ENCODE results near the gene PBOV1.

Gene PBOV1

GRCh38 chr6:138211048-138211581, 7.2 kb downstream of the PBOV1 start:
- H3K27me3 ChIP-seq (replicated peaks; ENCODE audit: insufficient read depth, low read length) = no peaks in the 10 kb centered on the region
- H3K4me2 ChIP-seq (ENCODE audit: low read depth, low read length) = no peak overlapping the region
- no peak for DNase-seq
- H3F3A ChIP-seq (ENCODE audit: insufficient read depth, low read length) = no peaks in the 10 kb centered on the region
- H3K4me3 ChIP-seq (ENCODE audit: low read length) = no peak overlapping the region
- no peaks in the 10 kb centered on the region for H4K20me1 ChIP-seq (ENCODE audit: insufficient read depth, low read length)
- H3K27ac ChIP-seq (ENCODE audit: low read length) = no peak overlapping the region
- no peaks in the 10 kb centered on the region for H3K9me2 ChIP-seq (replicated peaks; ENCODE audit: insufficient read depth, low read length)
- peaks cover 5% of the 10 kb centered on the region for H3K4me1 ChIP-seq (ENCODE audit: low read length)
- no peak overlapping the region for H2AFZ ChIP-seq (ENCODE audit: low read length)
- TF ChIP-seq CTCF (IDR thresholded peaks at IDR 0.05; ENCODE audit: low read length) = peak; percentile 17; the same call in 1 of the 2 replicates
- TF ChIP-seq EZH2phosphoT487 (IDR thresholded peaks at IDR 0.05; ENCODE audit: low read length) = no peak
- H3K36me3 ChIP-seq (replicated peaks; ENCODE audit: insufficient read depth, low read length) = no peaks in the 10 kb centered on the region
- H3K79me2 ChIP-seq (ENCODE audit: low read length) = no peaks in the 10 kb centered on the region
- H3K9me3 ChIP-seq (replicated peaks; ENCODE audit: insufficient read depth, low read length) = no peaks in the 10 kb centered on the region
- no peak overlapping the region for H3K9ac ChIP-seq (ENCODE audit: low read length)

- no peak for DNase-seq
- H4K20me1 ChIP-seq (ENCODE audit: insufficient read depth, low read length) = no peaks in the 10 kb centered on the region
- H3K4me3 ChIP-seq (ENCODE audit: low read length) = no peak overlapping the region
- no peak overlapping the region for H3K4me2 ChIP-seq (ENCODE audit: low read depth, low read length)
- no peaks in the 10 kb centered on the region for H3K36me3 ChIP-seq (replicated peaks; ENCODE audit: insufficient read depth, low read length)
- no peaks in the 10 kb centered on the region for H3K79me2 ChIP-seq (ENCODE audit: low read length)
- no peaks in the 10 kb centered on the region for H3K27me3 ChIP-seq (replicated peaks; ENCODE audit: insufficient read depth, low read length)
- H3K9ac ChIP-seq (ENCODE audit: low read length) = no peak overlapping the region
- no peak overlapping the region for H3K27ac ChIP-seq (ENCODE audit: low read length)
- TF ChIP-seq CTCF (IDR thresholded peaks at IDR 0.05; ENCODE audit: low read length) (no peak), EZH2phosphoT487 (IDR thresholded peaks at IDR 0.05; ENCODE audit: low read length) (no peak), EZH2 (optimal IDR thresholded peaks at IDR 0.05; ENCODE audit: low read depth, low read length) (no peak)
- no peak overlapping the region for H2AFZ ChIP-seq (ENCODE audit: low read length)
- H3K9me3 ChIP-seq (replicated peaks; ENCODE audit: insufficient read depth, low read length) = no peaks in the 10 kb centered on the region
- no peaks in the 10 kb centered on the region for H3F3A ChIP-seq (ENCODE audit: insufficient read depth, low read length)
- H3K9me2 ChIP-seq (replicated peaks; ENCODE audit: insufficient read depth, low read length) = no peaks in the 10 kb centered on the region
- H3K4me1 ChIP-seq (ENCODE audit: low read length) = peaks cover 5% of the 10 kb centered on the region
Observed at GRCh38 chr6:138206862-138207261, 11.4 kb downstream of the PBOV1 start.

GRCh38 chr6:138205437-138206094, 12.7 kb downstream of the PBOV1 start:
- Histone ChIP-seq H3K4me3 (ENCODE audit: low read length) (no peak overlapping the region), H3K9ac (ENCODE audit: low read length) (no peak overlapping the region), H3K9me3 (replicated peaks; ENCODE audit: insufficient read depth, low read length) (no peaks in the 10 kb centered on the region), H3K27me3 (replicated peaks; ENCODE audit: insufficient read depth, low read length) (no peaks in the 10 kb centered on the region), H3K79me2 (ENCODE audit: low read length) (no peaks in the 10 kb centered on the region), H3F3A (ENCODE audit: insufficient read depth, low read length) (no peaks in the 10 kb centered on the region), H3K4me1 (ENCODE audit: low read length) (peaks cover 5% of the 10 kb centered on the region), H4K20me1 (ENCODE audit: insufficient read depth, low read length) (no peaks in the 10 kb centered on the region), H3K27ac (ENCODE audit: low read length) (no peak overlapping the region), H2AFZ (ENCODE audit: low read length) (no peak overlapping the region), H3K36me3 (replicated peaks; ENCODE audit: insufficient read depth, low read length) (no peaks in the 10 kb centered on the region), H3K4me2 (ENCODE audit: low read depth, low read length) (no peak overlapping the region), H3K9me2 (replicated peaks; ENCODE audit: insufficient read depth, low read length) (no peaks in the 10 kb centered on the region)
- TF ChIP-seq CTCF (IDR thresholded peaks at IDR 0.05; ENCODE audit: low read length) (no peak), EZH2 (optimal IDR thresholded peaks at IDR 0.05; ENCODE audit: low read depth, low read length) (no peak), EZH2phosphoT487 (IDR thresholded peaks at IDR 0.05; ENCODE audit: low read length) (no peak)
- DNase-seq = no peak
